DMS153 (cell line): ENCODE results near the gene HERC2.
A peak's percentile ranks its signal among the peaks of the same experiment; 100 is the strongest.
"Not testable (repeated sequence)": the region's sequence is repeated elsewhere in the genome, so short reads cannot be mapped to it uniquely, and the experiment has no call there.

ENCODE experiments used
- DNase-seq: peaks from one replicate; lab custom pipeline; 2025; lab: John Stamatoyannopoulos, UW

HERC2 gene

DNA sequence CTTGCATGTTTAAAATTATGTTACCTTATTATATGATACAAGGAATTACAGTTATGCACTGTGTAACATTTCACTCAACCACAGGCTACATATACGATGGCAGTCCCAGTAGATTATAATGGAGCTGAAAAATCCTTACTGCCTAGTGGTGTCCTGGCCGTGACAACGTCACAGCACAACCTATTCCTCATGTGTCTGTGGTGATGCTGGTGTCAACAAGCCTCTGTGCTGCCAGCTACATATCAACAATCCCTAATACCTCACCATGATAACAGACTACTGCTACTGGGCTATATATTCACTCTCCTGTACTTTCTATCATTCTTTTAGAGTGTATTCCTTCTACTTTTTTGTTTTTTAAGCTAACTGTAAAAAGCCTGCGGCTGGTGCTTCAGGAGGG, 142.7 kb downstream of the HERC2 start:
- DNase-seq, result no peak

GRCh38 chr15:28178727-28179126, 143.3 kb downstream of the HERC2 start:
- DNase-seq, result no peak

- no peak for DNase-seq
Measured at GRCh38 chr15:28178290-28178689, 143.7 kb downstream of the HERC2 start.

DNA sequence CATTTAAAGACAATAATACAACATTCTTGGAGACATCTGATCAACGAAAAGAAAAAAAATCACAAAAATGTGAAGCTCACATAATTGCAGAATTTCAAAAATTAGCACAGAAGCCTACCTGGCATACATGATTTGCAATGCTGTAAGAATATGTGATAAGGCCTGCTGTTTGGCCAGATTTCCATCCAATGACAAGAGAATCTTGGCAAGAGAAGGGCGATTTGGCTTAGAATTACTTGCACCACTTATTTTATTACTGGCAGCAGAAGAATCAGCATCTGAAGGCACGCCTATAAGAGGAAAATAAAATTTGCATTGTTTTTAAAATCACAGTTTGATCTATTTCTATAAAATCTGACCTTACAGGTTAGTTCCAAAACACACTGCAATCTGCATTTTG, 152.6 kb downstream of the HERC2 start:
- no peak for DNase-seq

GRCh38 chr15:28168405-28169121, 153.4 kb downstream of the HERC2 start:
- peak; percentile 23 for DNase-seq

- DNase-seq, result no peak
Measured at GRCh38 chr15:28167042-28167441, 154.9 kb downstream of the HERC2 start.

DNA sequence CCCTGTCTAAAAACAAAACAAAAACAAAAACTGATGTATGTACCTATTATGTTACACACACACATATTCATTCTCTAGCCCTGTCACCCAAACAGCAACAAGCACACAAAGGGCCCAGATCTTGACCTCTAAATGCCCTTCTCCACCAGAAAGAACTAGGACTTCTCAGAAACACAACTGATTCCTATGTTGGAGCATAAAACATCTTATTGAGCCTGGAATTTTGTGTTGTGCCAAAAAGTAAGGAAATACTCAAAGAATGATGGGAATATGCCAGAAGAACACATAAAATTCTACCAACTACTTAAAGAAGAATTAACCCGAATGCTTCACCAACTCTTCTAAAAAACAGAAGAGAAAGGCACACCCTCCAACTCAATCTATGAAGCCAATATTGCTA, 156.2 kb downstream of the HERC2 start:
- DNase-seq, result no peak

- DNase-seq, result no peak
Measured at GRCh38 chr15:28164876-28165275, 157.1 kb downstream of the HERC2 start.

DNA sequence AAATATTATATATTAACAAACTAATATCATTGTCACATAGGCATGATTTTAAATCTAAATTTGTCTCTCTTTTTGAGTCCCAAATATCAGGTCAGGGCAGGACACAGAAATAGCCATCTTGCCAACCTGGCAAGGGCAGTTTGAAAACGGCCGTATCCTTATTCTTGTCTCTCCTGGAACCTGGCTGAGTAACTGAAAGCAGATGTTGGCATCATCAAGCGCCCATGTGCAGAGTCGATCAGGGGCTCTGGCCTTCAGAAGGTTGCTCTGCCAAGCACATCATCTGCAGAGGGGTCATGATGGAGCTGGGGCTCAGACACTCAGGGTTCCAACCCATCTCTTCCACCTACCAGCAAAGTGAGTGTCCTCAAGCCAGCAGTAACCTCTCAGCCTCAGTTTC, 167.7 kb downstream of the HERC2 start:
- DNase-seq, result no peak

GRCh38 chr15:28153492-28154119, 168.4 kb downstream of the HERC2 start:
- DNase-seq, result no peak

GRCh38 chr15:28152538-28152923, 169.4 kb downstream of the HERC2 start:
- DNase-seq, result not testable (repeated sequence)

GRCh38 chr15:28151864-28152537, 170.0 kb downstream of the HERC2 start:
- DNase-seq, result not testable (repeated sequence)

DNA sequence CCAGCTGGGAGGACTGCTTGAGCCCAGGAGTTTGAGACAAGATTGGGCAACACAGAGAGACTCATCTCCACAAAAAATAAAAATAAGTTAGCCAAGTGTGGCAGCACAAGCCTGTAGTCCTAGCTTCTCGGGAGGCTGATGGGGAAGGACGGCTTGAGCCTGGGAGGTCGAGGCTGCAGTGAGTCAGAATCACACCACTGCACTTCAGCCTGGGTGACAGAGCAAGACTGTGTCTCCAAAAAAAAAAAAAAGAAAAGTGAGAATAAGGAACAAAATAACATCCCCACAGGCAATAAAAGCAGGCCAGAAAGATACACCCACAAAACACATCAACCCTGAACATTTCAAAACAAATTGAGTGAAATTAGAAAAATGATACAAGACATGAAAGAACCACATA, 174.2 kb downstream of the HERC2 start:
- no peak for DNase-seq

DNA sequence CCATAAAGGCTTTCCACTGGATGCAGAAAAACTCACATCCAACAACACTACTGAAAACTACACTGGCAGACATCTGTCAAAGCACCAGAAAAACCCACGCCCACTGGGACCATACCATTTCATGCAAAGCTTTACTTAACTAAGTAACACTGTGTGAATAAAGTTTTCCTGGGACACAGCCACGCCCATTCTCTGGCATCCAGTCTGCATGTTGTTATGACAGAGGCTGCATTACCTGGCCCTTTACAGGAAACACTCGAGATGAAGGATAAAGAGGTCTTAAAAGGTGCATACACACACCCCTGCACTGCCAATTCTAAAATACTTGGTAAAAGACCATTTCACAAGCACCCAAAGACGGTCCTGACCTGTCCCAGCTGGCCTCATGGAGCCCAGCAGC, 176.6 kb downstream of the HERC2 start:
- DNase-seq, result not testable (repeated sequence)

- no peak for DNase-seq
Measured at GRCh38 chr15:28140062-28140461, 181.9 kb downstream of the HERC2 start.

DNA sequence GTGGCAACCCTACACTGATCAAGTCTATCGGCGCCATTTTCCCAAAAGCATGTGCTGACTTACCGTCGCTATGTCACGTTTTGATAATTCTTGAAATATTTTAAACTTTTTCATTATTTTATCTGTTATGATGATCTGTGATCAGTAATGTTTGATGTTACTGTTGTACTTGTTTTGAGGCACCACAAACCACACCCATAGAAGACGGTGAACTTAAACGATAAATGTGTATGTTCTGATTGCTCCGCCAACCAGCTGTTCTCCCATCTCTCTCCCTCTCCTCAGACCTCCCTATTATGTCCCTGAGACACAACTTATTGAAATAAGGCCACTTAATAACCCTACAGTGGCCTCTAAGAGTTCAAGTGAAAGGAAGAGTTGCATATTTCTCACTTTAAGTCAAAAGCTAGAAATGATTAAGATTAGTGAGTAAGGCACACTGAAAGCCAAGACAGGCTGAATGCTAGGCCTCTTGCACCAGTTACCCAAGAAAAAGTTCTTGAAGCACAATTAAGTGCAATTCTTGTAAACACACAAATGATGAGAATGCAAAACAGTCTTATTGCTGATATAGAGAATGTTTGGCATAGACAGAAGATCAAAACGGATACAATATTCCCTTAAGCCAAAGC, 184.5 kb downstream of the HERC2 start:
- not testable (repeated sequence) for DNase-seq

DNA sequence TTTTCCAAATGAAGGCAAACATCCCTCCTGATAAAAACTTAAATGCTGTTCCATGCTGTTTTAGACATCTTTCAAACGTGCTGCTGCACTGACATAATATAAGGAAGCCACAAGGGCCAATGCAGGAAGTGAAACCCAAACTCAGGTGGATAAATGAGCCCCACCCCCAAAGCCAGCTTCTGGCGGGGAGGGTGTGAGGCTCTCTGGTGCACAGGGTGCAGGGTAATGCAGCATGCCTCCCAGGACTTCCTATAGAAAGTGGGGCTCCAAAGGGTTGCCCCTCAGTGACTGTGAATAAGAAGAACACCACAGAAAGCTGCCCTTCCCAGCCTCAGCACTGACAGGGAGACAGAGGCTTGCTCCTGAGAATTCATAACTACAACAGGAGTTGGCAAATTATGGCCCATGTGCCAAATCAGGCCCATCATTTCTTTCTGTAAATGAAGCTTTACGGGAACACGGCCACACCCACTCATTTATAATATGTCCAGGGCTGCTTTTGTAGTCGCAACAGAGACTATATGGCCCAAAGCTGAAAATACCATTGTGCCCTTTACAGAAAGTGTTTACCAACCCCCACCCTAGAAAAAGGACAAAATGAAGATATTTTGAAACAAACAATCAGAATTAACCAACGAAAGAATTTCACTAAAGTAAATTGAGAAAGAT, 185.6 kb downstream of the HERC2 start:
- not testable (repeated sequence) for DNase-seq

DNA sequence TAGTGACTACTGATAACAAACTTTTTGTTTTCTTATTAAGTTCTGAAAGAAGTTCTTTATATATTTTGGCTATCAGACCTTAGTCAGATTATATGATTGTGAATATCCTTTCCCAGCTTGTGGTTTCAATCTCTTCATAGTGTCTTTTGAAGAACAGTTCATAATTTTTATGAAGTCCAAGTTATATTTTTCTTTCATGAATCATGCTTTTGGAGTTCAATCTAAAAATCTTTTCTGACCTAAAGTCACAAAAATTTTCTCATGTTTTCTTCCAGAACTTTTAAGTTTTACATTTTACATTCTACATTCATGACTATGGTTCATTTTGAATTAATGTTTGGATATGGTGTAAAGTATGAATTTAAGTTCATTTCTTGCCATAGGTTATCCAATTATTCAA, 188.7 kb downstream of the HERC2 start:
- no peak for DNase-seq

DNA sequence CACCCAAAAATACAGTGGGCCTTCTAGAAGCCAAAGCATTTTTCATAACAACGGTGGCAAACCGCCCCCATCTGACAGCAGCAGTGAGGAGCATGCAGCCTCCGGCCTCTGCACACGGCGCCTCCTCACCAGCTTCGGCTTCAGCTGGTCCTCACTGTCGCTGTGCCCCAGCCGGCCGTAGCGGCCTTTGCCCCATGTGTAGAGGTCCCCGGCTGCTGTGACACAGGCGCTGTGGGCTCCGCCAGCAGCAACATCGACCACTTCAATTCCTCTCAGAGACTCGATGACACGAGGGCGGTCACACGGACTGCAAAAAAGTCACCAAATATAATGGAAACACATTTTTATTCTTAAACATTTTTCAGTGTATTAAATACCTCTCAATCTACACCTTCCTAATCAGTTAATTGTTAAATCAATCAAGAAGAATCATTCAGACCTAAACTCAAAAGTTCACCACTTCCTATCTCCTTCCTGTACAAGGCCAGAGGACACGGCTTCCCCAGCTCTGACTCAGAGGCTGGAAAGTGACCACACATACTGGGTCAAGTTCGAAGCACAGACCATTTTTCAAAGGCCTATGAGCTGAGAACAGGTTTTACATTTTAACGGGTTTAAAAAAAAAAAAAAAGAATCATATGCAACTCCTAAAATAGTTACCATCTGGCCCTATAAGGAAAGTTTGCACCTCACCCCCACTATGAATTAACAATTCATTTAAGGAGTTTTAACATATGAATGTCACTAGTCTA, 189.3 kb downstream of the HERC2 start:
- no peak for DNase-seq

GRCh38 chr15:28131946-28132345, 190.0 kb downstream of the HERC2 start:
- DNase-seq, result no peak

DNA sequence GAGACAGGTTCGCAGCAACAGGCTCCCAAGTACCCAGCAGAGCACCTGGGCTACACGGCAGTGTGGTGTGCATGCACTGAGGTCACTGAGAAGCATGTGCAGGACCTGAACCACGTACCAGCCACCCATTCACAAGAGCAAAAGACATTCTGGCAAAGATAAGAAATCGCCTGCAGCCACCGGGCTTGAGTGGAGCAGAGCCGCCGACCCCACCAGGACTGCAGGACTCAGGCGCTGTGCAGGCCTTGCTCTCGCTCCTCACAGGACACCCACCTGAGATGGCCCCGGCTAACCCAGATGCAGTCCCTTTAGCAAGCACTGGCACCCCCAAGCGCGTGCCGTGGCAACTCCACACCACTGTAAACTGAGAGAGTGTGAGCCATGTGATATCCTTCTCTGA, 190.6 kb downstream of the HERC2 start:
- DNase-seq, result no peak

DNA sequence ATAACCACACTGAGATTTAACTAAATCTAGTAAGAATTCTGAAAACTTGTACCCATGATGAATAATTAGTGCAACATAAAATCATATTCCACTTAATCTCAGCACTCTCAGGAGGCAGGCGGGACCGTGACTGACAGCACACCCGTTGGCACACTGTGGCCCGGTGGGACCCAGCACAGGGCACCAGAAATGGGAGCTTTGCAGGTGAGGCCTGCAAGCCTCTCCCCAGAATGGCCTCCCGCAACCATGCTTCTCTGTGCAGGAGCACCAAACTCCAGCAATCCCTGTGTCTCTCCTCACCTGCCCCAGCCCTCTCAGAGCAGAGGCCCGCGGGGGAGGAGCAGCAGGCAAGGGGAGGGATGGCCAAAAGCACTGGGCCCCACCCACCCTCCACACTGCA, 191.3 kb downstream of the HERC2 start:
- DNase-seq, result no peak
